ENCODE results near the gene CCDC43. TPM values are rescaled to one million over a fixed set of nuclear protein-coding genes. Genes with fewer than 3 reads are reported as not detected.
"Not testable (repeated sequence)": the region's sequence is repeated elsewhere in the genome, so short reads cannot be mapped to it uniquely, and the experiment has no call there.

The CCDC43 gene
- total and polyA plus RNA-seq, 2 donors (not counting 1 experiment from before 2014, with no cell fraction given), result 27.9 to 35.2 TPM

DNA sequence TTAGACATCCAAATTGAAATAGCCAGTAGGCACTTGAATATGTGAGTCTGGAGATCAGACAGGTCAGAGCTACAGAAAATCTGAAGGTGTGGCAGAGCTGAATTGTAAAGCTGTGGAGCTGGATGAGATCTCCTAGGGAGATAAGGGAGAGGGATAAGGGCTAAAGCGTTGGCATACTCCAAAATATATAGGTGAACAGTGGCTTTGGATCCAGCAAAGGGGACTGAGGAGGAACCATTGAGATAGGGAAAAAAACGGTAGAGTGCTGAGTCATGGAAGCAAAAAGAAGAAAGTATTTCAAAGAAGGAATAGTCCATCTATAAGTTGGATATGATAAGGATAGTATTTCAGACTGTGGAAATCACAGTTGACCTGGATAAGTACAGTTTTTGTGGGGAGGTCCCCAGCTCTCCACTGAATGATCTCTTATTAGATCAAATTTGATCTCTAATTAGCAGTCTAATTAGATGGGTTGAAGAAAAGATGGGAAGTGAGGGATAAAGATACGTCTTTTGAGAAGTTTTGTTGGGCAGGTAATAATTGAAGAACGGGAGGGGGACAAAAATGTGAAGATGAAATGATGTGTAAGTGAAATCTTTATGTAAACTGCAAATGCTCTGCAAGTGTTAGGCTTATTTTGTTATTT is 18.3 kb upstream of the CCDC43 start:
- Histone ChIP-seq H3K9ac (ENCODE audit: insufficient read depth, low read length) (no peak overlapping the region), H3K27me3 (ENCODE audit: control insufficient read depth, insufficient read depth, low read length) (no peaks in the 10 kb centered on the region), H2AFZ (ENCODE audit: low read length) (peak overlapping the region; percentile 91), H3K4me3 (replicated peaks in 1 of 4; ENCODE audit: control extremely low read depth in 1 of 4, insufficient read depth in 1 of 4, low read depth in 3 of 4, low read length in 4 of 4) (peak overlapping the region; percentile 86 to 95 (median 90)), H3K27ac (ENCODE audit: insufficient read depth, low read length) (peak overlapping the region; percentile 79), H3K79me2 (ENCODE audit: control insufficient read depth, insufficient read depth, low read length) (peaks cover 20% of the 10 kb centered on the region), H4K20me1 (ENCODE audit: control insufficient read depth, extremely low read depth, insufficient read depth, low read length) (no peaks in the 10 kb centered on the region), H3K4me1 (ENCODE audit: control insufficient read depth, extremely low read depth, insufficient read depth, low read length) (peaks cover 2% of the 10 kb centered on the region), H3K4me2 (ENCODE audit: extremely low read depth, insufficient read depth, low read length) (peak overlapping the region; percentile 95), H3K36me3 (ENCODE audit: control insufficient read depth, insufficient read depth, low read length) (no peaks in the 10 kb centered on the region), H3K9me3 (ENCODE audit: control insufficient read depth, insufficient read depth, low read depth, low read length) (no peaks in the 10 kb centered on the region)
- TF ChIP-seq CTCF (conservative IDR thresholded peaks at IDR 0.05 in 1 of 2, IDR thresholded peaks at IDR 0.05 in 1 of 2; ENCODE audit: low read depth in 1 of 2, low read length in 2 of 2) (no peak), EZH2 (IDR thresholded peaks at IDR 0.05; ENCODE audit: low read length, missing control alignments) (no peak)
- DNase-seq (ENCODE audit: low read depth in 2 of 2), result no peak

DNA sequence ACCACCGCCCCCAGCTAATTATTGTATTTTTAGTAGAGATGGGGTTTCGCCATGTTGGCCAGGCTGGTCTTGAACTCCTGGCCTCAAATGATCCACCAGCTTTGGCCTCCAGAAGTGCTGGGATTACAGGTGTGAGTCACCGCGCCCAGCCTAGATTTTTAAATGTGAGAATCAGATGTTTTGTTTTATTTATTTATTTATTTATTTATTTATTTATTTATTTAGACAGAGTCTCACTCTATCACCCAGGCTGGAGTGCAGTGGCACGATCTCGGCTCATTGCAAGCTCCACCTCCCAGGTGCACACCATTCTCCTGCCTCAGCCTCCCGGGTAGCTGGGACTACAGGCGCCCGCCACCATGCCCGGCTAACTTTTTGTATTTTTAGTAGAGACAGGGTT is 10.7 kb upstream of the CCDC43 start:
- not testable (repeated sequence) for H3K36me3 ChIP-seq (ENCODE audit: control insufficient read depth, insufficient read depth, low read length); H3K4me1 ChIP-seq (ENCODE audit: control insufficient read depth, extremely low read depth, insufficient read depth, low read length); DNase-seq (ENCODE audit: low read depth in 2 of 2); H3K9me3 ChIP-seq (ENCODE audit: control insufficient read depth, insufficient read depth, low read depth, low read length); H2AFZ ChIP-seq (ENCODE audit: low read length); H3K27me3 ChIP-seq (ENCODE audit: control insufficient read depth, insufficient read depth, low read length); H3K27ac ChIP-seq (ENCODE audit: insufficient read depth, low read length); H4K20me1 ChIP-seq (ENCODE audit: control insufficient read depth, extremely low read depth, insufficient read depth, low read length); H3K9ac ChIP-seq (ENCODE audit: insufficient read depth, low read length); H3K4me3 ChIP-seq (replicated peaks in 1 of 4; ENCODE audit: control extremely low read depth in 1 of 4, insufficient read depth in 1 of 4, low read depth in 3 of 4, low read length in 4 of 4); H3K4me2 ChIP-seq (ENCODE audit: extremely low read depth, insufficient read depth, low read length); H3K79me2 ChIP-seq (ENCODE audit: control insufficient read depth, insufficient read depth, low read length)

- H3K9ac ChIP-seq (ENCODE audit: insufficient read depth, low read length), result no peak overlapping the region
- no peak overlapping the region for H3K4me2 ChIP-seq (ENCODE audit: extremely low read depth, insufficient read depth, low read length)
- no peak for TF ChIP-seq CTCF (conservative IDR thresholded peaks at IDR 0.05 in 1 of 2, IDR thresholded peaks at IDR 0.05 in 1 of 2; ENCODE audit: low read depth in 1 of 2, low read length in 2 of 2)
- no peak for TF ChIP-seq EZH2 (IDR thresholded peaks at IDR 0.05; ENCODE audit: low read length, missing control alignments)
- H3K4me3 ChIP-seq (replicated peaks in 1 of 4; ENCODE audit: control extremely low read depth in 1 of 4, insufficient read depth in 1 of 4, low read depth in 3 of 4, low read length in 4 of 4), result no peak overlapping the region
- peaks cover 12% of the 10 kb centered on the region for H3K79me2 ChIP-seq (ENCODE audit: control insufficient read depth, insufficient read depth, low read length)
- H3K36me3 ChIP-seq (ENCODE audit: control insufficient read depth, insufficient read depth, low read length), result no peaks in the 10 kb centered on the region
- no peaks in the 10 kb centered on the region for H3K4me1 ChIP-seq (ENCODE audit: control insufficient read depth, extremely low read depth, insufficient read depth, low read length)
- DNase-seq (ENCODE audit: low read depth in 2 of 2), result no peak
- no peaks in the 10 kb centered on the region for H4K20me1 ChIP-seq (ENCODE audit: control insufficient read depth, extremely low read depth, insufficient read depth, low read length)
- no peaks in the 10 kb centered on the region for H3K27me3 ChIP-seq (ENCODE audit: control insufficient read depth, insufficient read depth, low read length)
- H3K9me3 ChIP-seq (ENCODE audit: control insufficient read depth, insufficient read depth, low read depth, low read length), result no peaks in the 10 kb centered on the region
- H2AFZ ChIP-seq (ENCODE audit: low read length), result no peak overlapping the region
- H3K27ac ChIP-seq (ENCODE audit: insufficient read depth, low read length), result no peak overlapping the region
These were observed 4.0 kb upstream of the CCDC43 start for GRCh38 chr17:44693609-44694008.
